GM18858 (cell line): ENCODE data around the gene RSBN1.
"Not testable (repeated sequence)": the region's sequence is repeated elsewhere in the genome, so short reads cannot be mapped to it uniquely, and the experiment has no call there.

Experiments
- ATAC-seq: cut with Tn5 transposase; IDR thresholded peaks from one replicate; pipeline ENCODE4 v1.9.1; 2021; ENCODE audit not compliant: unreplicated experiment

RSBN1 gene

DNA sequence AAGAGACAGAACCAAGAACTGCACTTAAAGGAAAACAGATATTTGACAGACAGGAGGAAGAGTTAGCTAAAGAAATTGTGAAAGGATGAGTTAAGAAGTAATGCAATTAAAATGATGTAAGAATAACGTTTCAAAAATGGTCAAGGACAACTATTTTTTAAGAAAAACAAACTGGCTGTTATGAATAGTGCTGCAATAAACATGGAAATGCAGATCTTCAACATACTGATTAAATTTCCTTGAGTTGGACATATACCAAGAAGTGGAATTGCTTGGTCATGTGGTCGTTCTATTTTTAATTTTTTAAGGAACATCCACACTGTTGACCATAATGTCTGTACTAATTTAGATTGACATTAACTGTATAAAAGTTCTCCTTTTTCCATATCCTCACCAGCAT, 29.9 kb downstream of the RSBN1 start:
- ATAC-seq = no peak

DNA sequence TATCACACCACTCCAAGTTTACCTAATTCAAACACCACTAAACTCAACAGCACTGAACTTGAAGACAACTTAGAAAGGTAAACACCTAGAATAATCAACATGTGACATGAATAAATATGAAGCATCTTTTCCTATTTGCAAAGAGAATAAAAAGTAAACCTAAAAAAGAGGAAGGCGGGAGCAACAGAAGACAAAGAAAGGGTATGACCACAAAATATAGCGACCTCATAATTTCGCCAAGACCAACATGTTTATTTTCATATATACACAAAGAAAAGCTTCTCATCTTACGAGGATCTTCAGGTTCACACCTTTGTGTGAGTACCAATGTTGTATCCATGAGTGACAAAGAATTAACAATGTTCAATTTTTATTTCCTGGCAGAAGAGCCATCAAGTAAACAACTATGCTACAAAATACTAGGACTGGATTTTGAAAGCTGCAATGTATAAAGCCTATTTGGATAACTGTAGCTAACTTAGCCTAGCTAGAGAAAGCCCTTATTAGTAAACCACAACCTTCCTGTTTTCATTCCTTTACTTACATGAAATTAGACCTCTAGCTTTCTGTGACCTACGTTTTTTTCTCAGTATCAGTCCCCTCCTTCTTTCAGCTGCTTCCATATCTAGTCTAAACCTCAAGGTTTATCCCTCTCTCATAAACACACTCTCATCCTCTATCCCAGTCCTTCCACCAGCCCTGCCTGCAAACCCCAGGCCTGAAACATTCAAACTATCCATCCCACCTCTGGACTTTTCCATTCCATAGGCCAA, 31.7 kb downstream of the RSBN1 start:
- peak; percentile 43 for ATAC-seq

DNA sequence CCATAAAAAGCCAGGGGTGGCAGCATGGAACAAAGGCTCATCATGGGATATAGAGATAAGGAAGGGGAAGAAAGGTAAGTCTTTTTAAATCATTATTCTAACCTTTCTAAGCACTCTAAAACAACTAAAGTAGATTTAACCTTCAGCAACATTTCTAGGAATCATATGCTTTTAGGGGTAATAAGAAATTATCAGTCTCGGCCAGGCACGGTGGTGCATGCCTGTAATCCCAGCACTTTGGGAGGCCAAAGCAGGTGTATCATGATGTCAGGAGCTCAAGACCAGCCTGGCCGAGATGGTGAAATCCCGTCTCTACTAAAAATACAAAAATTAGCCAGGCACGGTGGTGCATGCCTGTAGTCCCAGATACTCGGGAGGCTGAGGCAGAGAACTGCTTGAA, 32.7 kb downstream of the RSBN1 start:
- ATAC-seq = no peak

DNA sequence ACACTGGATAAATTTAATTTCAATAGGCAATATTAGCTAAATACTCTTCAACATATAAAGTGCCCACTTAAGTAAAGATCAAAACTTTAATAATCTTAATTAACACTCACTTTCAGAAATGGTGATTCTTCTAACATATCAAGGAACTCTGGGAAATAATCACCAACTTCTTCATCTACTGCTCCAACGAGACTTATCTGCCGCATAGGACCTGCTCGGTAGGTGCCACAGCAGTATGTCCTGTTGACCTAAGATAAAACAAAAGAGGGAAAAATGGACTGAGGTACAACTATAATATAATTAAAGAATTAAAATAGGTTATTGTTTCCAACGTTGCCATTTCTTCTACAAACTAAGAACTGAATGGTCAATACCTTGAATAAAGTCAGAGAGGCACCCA, 34.7 kb downstream of the RSBN1 start:
- no peak for ATAC-seq

DNA sequence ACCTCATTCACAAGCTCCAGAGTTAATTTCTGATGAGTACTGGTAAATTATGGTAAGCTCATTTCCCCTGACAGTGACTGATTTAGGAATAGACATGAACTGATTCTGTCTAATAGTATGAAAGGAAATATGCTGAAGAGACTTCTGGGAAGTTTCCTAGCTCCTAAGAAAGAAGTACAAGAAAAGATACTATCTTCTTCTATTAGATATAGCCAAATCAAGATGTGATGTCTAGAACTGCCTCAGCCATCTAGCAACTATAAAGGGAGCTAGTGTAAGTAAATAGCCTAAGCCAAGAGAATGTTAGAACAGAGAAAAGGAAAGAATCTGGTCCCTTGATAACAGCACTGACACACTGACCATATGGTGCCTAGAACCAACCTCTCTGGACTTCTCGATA, 42.2 kb downstream of the RSBN1 start:
- no peak for ATAC-seq

DNA sequence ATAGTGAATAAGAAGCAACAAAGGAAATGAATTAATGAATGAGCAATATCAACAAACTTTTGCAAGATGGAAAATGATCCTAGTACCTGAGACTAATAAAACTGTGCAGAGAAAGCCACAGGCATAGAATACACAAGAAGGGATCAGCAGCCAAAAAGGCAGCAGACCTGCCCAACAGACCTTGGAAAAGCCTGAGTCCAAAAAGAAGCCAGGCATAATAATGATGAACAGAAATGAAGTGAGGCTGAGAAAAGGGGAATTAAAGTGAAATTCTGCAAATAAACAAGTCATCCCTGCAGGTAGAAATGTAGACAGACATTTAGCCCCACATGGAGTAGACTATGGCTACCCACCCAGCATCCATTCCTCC, 42.7 kb downstream of the RSBN1 start:
- no peak for ATAC-seq

DNA sequence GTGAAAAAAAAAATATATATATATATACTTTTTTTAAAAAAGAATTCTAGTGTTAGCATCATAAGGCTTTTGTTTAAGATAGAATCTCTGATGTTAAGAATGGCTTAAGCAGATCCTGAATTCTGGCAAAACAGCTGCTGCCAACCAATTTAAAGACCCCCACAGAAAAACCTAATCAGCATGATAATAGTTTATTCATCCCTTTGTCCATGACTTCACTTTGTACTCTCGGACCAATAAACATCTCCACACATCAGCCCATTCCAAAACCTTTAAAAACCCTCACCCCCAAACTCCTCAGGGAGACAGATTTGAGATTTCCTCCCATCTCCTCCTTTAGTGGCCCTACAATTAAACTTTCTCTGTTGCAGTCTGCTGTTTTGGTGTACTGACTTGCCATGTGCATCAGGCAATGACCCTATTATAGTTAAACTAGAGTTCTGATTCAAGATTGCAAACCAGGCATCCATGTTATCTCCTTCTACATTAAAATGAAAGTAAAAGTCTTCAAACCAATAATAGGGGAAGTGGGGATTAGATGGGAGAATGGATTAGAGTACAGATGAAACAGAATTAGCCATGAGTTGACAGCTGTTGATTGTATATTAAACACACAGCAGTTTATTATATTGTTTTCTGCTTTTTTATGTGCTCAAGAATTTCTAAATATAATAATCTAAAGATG, 43.2 kb downstream of the RSBN1 start:
- no peak for ATAC-seq

DNA sequence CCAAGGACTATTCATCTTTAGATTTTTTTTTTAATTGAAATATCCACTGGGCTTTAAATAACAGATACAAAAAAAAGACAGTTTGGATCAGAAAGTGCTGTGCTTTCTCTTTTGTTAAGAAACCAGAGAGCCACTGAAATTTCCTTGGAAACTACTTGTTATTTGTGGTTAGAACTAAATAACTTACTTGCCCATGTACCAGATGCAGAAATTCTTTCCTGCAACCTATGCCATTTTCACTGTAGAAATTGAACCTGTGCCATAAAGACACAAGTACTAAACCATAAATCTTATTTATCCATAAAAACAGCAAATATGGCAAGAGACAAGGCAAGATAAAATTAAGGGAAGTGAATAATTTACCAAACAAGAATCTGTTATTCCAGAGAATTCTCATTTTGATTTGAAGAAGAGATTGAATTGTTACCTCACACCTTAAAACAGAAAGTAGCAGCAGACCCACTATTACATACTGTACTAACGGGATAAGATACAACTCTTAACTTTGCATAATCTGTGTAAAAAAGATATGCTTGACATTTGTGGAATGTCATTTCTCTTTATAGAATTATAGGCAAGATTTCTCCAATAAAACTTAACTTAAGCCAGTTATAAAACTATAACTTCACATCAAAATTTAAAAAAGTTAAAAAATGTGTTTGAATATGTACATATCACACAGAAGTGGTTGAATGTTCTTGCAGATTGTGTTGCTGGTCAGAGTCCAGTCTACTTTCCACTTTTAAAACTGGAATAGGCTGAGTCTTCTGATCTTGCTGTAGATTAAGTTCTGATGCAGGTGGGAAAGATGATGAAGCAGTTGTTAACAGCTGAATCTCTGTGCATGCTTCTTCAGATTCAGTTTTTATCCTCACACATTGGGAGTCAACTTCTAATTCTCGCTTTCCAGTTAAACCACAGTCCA, 46.7 kb downstream of the RSBN1 start:
- ATAC-seq = no peak

DNA sequence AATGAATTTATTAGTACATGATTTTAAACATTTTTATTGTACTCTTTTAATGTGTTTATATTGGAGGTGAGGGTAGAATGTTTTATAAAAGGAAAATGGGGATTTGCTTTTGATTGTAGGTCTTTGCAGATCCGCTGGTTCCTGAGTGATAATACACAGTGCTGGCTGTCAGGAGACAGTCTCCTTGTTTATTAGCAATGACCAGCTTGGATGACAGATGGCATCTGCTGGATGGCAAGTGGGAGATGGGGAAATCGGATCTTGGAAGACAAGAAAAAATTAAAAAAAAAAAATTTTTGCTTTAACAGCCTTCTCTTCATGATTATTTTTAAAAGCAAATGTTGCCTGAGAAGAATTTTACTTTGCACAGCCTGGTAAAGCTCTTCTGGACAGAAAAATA, 48.6 kb downstream of the RSBN1 start:
- ATAC-seq = no peak

DNA sequence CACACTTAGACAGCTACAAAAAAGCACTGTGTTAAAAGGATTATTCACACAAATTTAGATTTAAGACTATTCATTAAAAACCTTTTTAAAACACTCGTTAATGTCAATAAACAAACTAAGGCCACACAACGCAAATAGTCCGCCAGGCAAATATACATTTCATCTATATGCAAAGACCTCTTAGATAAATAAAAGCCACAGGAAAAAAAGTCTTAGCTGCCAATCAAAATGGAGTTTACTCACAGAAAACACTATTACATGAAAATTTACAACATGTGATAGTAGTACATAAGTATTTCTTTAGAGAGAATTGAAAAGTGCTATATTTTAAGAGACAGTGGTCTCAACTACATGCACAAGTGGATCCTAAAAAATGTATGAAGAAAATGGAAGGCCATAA, 50.3 kb downstream of the RSBN1 start:
- ATAC-seq = no peak

DNA sequence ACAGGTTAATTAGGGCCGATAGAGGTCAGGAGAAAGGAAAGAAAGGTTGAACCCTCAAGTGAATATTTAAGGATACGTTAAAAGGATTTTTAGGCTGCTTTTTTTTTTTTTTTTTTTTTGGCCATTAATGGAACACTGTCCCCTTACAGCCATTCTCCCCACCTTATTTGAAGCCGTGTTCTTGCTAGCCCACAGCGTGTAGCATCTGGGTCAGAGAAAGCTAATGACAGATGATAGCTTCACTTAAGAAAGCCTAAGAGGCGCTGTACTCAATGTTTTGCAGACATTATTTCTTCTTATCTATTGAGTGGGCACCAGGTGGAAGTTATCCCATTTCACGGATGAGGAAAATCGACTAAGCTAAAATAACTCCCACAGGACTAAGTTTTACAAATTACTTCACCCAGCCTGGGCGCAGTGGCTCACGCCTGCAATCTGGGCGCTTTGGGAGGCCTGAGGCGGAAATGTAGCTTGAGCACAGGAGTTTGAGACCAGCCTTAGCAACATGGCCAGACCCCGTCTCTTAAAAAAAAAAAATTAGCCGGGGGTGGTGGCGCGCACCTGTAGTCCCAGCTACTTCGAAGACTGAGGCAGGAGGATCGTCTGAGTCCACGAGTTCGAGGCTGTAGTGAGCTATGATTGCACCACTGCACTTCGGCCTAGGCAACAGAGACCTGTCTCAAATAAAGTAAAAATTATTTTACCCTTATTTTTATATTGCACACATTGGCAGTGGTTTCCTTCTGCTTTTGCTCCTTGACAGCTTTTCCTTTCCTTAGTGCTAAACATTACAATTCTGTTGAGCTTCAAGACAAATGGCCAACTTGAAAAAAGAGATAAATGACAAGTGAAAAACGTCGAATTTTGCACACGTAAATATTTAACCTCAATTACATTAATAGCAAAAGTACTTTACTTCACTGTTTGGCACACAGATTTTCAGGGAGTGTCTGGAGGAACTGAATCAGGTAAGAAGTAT, 51.9 kb downstream of the RSBN1 start:
- no peak for ATAC-seq

DNA sequence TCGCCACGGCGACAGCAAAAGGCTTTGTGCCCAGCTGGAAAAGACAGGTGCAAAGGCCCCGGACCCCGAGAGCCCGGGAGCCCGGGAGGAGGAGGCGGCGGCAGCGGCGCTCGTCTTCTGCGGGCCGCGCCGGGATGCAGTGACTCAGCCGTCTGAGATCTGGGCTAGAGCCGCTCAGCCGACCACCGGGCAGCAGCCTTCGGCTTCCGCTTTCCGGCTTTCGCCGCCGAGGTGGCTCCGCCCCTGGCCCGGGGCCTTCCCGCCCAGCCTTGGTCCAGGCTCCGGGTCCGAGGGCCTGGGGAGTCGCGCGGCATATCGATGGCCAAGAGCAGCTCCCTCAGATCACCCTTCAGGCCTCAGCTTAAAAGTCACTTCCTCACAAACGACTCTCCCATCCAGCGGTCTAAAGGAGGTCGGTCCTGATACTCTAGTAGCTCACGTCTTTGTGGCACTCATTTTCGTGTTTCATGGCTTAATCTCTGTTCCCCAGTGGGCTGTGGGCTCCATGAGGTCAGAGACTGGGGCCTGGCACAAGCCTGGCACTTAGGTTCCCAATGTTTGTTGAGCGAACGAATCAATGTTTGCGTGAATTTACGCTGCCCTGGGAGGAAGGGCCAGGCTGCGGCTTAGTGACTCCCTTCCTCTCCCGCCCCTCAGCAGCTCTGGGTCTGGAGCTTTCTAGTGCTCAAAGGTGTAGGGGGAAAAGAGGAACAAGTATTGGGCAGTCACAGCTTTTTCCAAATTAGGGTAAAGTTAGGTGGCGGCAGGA, 52.8 kb downstream of the RSBN1 start, which contains the start of gene PHTF1:
Gene PHTF1 (minus strand): TSS at position 154 of the 769 bp plus-strand sequence. CDS start 783 bp downstream, outside the sequence.
- ATAC-seq = peak; percentile 64

DNA sequence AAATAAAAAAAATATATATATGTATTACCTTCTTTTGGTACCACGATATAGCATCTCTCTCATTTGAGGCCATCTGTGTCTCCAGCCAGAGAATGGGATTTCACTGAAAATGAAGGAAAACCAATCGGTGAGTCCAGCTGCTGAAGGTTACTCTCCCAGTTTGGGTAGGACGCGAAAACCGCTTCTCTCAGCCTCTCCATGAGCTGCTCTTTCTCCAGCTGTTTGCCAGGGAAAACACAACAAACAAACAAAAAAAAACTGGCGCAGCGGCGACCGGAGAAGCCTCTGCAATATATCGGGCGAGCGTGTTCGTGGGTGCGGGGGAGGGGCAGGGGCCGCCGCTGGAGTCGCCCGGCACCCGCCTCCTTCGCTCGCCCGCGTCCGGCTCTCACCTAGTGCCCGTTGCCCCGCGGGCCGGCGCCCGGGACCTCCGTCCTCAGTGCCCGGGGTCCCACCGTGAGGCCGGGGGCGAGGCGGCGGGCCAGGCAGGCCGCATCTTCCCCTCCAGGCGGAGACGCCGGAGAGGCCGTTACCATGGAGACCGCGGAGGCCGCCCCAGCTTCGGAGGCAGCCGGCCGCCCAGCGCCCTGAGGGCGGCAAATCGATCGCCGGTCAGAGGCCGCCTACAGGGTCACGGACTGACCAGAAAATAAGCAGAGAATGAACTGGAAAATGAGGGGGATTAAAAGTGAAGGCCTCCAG, 53.5 kb downstream of the RSBN1 start:
- ATAC-seq = peak; percentile 44

DNA sequence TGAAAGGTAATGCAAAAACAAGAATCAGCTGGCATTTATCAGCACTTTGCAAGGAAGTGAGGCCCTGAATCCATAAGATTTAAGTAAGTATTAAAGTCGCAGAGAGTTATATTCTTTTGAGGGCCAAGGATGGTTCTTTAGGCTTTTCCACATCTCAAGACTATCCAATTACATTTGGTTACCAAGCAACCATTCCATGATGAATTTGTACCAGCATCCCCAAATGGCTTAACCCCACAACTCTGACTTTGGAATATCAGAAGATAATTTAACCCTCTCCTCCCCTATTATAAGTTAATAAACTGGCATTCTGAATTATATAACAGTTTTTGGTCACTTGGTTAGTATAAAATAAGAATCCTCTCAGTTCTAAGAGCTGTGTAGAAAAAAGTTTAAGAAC, 55.8 kb downstream of the RSBN1 start:
- ATAC-seq = no peak

DNA sequence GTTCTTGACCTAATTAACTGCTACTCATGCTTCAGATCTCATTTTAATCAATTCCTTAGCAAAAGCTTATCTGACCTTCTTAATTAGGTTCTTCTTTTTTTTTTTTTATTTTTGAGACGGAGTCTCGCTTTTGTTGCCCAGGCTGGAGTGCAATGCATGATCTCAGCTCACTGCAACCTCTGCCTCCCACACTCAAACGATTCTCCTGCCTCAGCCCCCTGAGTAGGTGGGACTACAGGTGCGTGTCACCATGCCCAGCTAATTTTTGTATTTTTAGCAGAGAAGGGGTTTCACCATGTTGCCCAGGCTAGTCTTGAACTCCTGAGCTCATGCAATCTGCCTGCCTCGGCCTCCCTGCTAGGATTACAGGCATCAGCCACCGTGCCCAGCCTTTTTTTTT, 58.9 kb downstream of the RSBN1 start:
- ATAC-seq = not testable (repeated sequence)

DNA sequence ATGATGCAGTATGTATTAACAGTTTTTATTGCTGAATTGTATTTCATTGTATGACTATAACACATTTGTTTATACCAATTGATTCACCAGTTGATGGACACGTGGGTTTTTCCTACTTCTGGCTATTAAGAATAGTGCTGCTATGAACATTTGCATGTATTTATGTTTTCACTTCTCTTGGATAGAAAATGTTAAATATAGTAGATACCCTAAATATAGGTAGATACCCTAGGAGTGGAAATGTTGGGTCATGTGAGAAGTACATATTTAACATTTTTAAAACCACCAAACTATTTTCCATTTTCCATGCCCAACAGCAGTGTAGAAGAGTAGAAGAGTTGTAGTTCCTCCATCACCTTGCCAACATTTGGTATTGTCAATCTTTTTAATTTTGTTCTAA, 60.8 kb downstream of the RSBN1 start:
- ATAC-seq = no peak

DNA sequence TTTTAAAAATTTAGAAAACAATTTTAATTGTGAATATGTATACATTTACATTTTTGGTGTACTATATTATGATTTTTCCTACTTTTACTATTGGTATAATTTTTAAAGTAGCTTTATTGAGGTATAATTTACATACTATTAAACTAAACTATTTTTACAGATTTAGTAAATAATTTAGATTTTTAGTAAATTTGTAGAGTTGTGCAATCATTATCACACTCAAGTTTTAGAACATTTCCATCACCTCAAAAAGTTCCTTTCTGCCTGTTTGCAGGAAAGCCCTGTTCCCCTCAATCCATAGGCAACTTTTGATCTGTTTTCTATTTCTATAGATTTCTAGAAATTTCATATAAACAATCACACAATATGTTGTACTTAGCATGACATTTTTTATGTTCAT, 61.2 kb downstream of the RSBN1 start:
- no peak for ATAC-seq

DNA sequence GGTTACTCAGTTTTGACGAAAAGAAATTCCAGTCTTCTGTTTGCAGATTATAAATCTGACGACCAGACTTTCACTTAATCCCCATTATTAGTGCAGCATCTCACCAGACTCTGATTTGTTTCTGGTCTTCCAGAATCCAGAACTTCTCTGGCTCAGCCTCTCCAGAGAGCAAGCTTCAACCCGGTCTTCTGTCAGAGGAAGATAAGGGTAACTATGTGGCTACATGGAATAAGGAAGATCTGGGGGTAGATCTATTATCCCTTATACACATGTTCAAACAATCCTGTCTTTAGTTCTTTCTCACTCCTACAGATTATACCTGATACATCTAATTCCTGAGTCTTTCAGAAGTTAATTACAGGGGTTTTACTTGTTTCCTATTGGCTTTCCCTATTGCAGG, 62.9 kb downstream of the RSBN1 start:
- no peak for ATAC-seq

DNA sequence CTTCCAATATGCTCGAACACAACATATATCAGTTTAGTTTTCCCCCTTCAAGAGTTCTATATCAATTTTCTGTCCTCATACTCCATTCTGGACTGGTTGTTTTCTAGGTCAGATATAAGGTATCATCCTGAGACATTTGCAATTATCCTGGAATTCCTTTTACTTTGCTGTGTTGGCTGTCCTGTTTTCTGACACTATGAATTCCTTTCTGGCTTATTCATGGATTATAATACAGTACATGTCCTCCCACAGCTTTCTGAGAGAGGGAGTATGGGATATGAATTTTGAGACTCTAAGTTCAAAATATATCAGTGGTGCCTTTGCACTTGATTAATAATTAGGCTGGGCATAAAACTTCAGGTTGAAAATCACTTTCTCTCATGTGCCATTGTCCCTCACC, 64.9 kb downstream of the RSBN1 start:
- ATAC-seq = no peak
